Stimulated activated CD4-positive, alpha-beta T cell treated with anti-CD3 and anti-CD28 coated beads, Interleukin-1b, Interleukin-23, amount 100 ng/mL, for 1 hour (primary cell): ENCODE data around the gene REEP1.
"Not testable (repeated sequence)": the region's sequence is repeated elsewhere in the genome, so short reads cannot be mapped to it uniquely, and the experiment has no call there.

Source experiments
- DNase-seq, 2 donors: peaks; one replicate each; pipeline ENCODE4 v3.0.0-alpha.2; 2020; ENCODE audit warnings: low read depth in 2 of 2

REEP1 gene

DNA sequence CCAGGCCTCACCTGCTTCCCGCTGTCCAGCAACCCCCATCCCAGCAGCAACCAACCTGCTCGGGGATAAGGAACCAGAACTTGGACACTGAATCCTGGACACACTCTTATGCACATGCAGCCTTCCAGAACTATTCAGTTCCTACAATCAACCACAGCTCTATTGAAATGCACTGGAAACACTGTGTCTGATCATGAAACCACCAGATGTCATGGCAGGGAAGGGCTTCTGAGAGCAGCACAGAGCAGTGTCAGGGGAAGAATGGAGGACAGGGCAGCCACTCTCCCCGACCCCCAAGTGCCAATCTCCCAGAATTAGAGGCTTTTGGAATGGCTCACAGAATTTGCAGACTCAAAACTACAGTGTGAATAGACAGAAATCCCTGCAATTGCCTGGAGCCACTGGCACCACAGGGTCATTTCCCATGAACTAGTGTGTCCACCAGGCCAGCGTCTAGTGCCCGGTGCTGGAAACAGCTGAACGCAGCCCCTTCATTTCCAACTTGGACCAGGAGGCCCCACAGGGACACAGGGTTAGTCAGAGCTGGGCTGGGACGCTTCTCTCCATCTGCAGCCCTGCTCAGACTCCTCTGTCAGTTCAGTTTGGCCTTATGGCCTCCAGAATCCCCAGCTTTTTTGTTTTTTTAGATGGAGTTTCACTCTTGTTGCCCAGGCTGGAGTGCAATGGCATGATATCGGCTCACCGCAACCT is 112.6 kb downstream of the REEP1 start:
- no peak for DNase-seq

DNA sequence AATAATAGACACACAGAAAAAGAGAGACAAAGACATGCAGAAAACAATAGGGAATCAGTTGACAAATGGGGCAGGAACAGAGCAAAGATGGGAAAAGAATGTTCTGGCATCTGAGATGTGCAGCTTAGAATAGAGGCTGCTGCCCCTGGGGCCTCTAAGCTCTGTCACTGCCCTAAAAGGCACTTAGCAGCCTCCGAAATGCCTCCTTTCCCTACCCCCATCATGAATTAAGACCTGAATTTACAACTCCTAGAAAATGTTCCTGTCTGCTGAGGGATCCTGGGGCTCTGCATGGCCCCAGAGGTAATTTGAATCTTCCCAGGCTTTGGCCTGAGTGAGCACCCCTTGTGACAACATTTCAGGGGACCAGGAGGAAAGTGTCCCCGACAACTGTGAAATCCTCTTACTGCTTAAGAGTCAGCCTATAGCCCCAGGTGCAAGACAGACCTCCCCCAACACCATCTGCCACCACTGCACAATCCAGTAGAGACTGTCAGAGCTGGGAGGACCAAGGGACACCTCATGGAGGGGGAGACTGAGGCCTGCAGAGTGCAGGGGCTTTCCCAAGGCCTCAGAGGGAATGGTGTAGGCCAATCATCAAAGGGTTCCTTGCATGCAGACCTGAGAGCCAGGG is 113.4 kb downstream of the REEP1 start:
- no peak for DNase-seq

DNA sequence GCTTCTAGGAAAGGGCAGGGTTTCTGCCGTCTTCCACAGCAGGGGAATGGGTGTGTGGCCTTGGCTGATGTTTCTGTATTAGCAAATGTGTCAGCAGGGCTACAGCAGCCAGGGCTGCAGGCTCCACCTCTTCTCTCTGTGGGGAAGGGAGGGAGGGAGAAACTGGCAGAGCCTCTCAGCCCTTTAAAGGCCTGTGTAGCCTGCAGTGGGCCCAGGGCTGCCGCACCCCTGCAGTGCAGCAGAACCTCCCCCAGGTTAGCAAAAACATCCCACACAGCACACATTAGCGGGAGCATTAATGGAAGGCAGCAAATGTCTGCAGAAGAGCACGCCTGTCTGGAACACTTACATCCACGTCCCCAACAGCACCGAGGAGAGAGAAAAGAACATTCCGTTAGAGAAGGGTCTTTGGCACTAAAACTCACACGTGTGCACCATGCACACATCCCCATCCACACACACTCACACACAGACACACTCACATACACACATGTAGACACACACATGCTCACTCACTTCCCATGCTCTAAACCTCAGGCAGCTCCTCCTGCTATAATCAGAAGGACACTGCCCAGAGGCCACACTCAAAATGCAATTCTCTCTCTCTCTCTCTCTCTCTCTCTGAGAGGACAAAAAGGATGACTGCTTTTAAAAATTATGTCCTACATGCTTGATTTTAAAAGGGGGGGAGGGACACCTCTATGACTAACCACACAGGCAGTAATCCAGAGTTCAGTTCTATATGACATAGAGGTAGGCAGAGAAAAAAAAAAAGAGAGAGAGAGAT is 114.1 kb downstream of the REEP1 start:
- DNase-seq, result no peak

DNA sequence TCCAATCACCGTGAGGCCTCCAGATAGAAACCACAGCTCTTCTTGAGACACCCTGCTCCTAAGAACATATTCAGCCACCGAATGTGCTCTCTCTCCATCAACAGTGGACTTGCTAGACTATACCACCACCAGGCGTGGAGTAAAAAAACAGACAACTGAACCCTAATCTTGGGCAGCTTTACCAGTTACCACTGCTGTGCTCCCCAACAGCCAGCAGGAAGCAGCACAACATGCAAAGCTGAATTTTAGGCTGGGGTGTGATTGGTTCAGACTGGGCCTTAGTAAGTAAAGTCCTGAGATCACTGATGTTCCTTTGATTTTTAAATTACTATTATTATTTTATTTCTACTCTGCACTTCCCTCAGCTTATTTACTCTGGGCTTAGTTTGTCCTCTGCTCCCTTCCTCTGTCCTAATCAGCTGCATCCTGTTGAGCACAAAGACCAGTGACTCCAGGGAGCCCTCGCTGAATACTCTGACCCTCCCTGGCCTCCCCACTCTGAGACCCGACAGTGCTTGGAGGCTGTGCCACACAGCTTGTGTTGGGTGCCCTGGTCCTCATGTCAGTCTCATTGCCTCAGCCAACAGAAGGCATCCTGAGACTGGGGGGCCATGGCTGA is 116.3 kb downstream of the REEP1 start:
- DNase-seq, result peak; percentile 14 to 44

DNA sequence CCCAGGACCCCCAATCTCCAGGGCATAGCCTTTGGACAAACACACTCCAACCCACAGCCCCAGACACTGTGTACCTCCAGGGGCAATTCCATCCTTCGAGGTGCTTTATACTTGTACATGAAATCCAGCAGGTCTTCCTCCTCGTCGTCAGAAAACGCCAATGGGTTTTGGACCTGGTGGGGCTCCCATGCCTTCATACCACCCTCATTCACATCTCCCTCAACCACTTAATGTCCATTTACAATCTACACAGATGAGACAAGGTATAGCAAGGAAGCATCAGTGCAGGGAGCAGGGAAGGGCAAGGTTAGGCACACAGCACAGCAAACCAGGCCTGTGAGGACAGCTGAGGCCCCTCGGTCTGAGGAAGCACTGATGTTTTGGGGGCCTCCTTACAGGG is 117.5 kb downstream of the REEP1 start:
- DNase-seq, result no peak

DNA sequence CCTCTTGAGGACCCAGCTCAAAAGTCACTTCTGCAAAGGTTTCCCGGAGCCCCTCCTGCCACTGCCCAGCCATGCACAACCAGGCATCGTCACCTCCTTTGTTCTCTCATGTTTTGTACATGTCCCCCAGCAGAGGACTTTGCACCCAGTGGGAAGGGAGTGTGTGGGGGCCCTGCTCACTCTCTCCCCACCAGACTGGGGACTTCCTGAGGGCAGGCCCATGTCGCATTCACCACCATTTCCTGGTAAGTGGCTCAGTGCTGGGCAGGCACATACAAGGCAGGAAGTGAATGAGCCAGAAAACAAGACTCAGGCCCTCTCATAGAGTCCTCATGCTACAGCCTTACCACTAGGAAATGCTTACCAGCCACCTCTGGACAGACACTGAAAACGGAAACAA is 119.3 kb downstream of the REEP1 start:
- DNase-seq, result no peak

DNA sequence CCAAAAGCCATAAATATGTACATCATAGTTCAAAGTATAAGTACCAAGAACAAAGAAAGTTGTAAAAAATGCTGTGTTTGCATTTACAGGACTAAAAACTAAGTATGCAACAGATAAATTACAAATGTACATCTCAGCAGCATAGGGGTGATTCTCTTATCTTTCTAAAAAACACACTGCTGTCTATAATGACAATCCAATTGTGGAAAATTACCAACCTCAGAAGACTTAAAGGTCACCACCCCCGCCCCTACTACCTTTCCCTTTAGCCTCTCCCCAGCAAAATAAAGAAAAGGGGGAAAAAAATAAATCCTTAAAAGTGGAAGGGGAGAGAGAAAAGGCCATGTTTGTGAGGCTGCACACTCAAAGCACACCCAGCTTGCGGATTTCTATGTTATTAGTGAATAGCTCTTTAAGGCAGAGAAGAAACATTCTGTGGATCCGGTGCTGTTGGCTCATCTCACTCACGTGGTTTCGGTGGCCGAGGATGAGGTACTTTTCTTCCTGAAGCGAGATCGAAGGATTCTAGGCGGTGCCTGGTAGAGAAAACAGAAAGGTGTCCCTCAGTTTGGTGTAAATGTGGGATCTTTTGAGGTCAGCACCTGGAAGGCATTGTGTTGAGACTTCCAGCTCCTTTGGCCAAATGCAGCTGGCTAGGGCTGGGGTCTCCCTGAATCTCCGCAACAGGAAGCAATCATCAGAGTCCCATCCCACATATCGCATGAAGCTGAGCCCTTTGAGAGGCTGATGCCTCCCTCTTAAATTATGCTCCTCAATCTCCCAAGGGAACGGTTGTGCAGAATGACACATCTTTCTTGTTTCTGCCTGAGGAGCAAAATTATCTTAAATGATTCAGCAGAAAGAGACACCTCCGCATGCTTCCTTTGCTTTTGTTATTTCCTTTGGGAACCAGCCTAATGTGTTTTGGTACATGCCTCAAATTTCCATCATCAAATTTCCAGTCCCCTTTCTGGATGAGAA is 120.6 kb downstream of the REEP1 start:
- DNase-seq, result no peak

DNA sequence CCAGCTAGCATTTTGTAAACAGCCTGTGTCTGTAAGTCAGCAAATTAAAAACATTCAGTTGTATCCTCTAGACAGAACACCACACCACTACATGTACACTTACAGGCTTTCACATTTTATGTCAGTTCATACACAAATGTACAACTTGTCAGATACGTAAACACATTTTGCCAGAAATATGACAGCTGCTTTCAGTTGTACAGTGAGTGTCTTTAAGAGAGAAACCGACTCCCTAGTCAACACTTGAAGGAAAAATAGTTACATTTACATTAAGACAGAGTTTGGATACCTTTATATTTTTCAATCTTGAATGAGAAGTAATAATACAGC is 123.0 kb downstream of the REEP1 start:
- no peak for DNase-seq

DNA sequence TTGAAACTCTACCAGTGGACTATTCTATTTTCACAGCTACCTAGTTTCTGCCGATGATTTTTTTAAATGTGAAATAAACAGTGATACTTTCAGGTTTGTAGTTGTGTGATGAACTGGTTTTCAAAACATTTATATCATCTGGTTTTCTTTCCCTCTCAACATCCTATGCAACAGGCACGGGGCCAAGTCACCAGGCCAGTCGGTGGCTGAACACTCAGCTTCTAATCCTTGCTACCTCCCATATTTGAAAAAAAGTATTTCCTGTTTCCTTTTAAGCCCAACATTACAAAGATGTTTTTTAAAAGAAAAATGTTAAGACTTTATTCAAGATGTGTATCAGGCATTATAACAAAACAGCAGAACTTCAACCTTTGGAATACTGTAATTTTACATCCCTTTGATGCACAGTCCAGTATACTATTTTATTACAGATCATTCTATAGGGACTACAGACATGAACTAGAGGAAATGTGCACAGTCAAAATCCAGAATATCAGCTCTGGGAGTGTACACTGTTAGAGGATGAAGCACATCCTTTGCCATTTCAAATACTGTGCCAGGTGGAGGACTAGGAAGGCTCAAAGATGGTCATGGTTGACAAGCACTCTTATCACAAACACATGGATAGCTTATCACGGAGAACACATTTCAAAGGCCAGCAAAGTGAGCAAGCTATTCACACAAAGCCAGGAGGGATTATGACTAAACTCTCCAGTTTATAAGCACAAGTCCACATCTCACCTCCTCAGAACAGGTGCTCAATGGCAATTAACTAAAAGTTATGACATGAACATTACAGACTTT is 123.5 kb downstream of the REEP1 start:
- DNase-seq, result no peak

DNA sequence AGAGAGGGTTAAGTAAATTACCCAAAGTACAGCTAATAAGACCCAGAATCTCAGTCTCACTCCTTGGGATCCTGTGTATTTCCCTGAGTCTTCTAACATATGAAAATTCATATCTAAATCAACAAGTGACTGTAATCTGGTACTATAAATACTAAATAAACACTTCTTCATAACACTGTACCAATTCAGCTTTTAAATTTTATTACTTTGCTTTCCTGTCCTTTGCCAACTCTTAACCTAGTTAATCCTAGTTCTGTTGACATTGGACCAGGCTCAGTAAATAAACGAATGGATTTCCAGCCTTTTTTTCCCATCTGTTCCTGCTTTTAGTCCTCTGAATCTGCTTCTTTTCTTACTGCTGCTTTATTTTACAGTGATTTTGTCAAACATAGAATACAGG is 124.4 kb downstream of the REEP1 start:
- no peak for DNase-seq

DNA sequence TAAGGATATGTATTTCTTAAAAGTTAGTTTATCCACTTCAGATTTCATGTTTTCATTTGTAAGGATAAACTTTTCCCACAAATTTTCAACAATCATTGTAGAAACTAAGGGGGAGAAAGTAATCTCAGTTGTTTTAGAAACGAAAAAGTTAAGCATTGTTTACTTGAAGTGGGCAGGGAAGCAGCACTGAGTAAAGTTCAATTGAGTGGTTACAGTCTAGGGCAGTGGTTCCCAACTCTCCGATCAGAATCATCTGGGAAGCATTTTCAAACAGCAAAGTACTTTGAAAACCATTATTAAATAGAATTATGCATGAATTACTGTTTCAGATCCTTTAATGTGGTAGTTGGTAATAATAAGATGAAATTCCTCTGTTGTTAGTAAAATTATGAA is 125.6 kb downstream of the REEP1 start:
- DNase-seq, result no peak

DNA sequence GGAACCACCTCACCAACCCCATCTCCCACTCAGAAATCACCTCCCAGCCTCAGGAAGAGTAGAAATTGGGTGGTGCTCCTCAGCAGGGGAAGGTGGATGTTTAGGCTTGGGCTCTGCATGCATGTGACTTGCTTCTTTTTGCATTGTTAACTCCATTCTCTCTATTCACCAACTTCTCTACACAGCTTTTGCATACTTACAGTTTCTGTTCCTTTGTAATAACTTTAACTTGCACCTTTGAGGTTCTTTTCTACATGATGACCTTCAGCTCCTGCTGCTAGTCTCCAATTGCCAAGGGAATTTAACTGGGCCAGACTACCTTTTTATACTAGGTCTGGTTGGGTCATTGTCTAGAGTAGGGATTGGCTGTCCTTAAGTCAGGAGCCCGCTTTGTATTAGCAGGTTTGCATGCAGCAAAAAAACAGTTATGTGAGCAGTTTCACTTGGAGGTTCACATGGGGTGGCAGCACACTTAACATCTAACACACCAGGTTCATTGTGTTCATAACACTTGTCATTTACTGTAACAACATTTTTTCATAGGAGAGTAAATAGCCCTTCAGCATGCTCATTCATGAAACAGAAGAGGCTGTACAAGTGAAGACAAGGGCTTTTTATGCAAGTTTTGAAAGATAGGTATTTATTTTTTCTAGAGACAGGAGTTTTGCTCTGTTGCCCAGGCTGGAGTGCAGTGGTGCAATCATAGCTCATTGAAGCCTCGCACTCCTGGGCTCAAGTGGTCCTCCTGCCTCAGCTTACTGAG is 126.2 kb downstream of the REEP1 start:
- no peak for DNase-seq

DNA sequence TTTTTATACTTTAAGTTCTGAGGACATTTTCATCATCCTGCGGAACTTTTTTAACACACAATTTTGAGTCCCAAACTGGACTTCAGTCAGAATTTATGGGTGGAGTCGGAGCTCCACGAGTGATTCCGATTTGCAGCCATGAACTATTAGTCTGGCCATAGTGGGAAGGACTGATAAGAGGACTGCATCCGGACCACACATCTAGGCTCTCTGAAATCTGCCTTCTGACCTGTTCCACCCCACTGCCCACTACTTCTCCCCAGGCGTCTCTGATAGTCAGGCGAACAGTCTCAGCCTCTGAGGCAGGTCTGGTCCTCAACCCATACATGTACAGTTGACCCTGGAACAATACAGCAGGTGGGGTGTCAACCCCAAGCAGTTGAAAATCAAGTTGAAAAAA is 133.0 kb downstream of the REEP1 start:
- no peak for DNase-seq

DNA sequence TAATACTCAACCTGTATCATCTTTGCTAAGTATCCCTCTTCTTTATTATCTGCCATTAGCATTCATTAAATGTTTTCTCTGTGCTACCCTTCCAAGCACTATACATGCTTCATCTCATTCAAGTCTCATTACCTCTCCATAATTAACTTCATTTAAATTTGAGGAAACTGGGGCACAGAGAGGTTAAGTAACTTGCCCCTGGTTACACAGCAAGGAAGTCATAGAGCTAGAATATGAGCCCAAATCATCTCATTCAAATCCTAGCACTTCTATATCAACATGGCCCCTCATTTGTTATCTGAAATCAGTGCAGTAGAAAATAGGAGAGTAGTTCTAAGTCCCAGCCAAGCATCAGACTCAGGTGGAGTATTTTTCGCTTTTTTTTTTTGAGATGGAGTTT is 133.8 kb downstream of the REEP1 start:
- DNase-seq, result no peak

DNA sequence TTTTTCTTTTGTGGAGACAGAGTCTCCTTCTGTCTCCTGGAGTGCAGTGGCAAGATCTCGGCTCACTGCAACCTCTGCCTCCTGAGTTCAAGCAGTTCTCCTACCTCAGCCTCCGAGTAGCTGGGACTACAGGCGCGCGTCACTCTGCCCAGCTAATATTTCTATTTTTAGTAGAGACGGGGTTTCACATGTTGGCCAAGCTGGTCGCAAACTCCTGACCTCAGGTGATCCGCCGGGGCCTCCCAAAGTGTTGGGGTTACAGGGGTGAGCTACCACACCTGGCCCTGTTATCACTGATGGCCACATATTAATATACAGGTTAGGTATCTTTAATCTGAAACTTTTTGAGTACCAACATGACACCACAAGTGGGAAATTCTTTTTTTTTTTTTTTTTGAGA is 134.7 kb downstream of the REEP1 start:
- no peak for DNase-seq

DNA sequence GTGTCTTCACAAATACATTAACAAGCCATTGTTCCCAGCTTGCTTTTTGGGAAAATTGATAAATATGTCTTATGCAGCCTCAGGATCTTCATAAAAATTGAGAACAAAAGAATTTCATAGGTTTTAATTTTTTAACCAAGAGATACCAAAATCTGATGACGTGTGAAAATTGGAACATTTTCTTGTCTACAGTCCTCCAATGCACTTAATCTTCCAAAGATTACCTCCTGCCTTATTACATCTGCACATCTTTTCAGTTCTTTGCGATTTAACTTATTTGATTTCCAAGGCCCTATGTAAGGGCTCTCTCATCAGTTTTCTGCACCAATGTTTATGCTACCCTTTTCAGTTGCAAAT is 135.1 kb downstream of the REEP1 start:
- DNase-seq, result no peak

DNA sequence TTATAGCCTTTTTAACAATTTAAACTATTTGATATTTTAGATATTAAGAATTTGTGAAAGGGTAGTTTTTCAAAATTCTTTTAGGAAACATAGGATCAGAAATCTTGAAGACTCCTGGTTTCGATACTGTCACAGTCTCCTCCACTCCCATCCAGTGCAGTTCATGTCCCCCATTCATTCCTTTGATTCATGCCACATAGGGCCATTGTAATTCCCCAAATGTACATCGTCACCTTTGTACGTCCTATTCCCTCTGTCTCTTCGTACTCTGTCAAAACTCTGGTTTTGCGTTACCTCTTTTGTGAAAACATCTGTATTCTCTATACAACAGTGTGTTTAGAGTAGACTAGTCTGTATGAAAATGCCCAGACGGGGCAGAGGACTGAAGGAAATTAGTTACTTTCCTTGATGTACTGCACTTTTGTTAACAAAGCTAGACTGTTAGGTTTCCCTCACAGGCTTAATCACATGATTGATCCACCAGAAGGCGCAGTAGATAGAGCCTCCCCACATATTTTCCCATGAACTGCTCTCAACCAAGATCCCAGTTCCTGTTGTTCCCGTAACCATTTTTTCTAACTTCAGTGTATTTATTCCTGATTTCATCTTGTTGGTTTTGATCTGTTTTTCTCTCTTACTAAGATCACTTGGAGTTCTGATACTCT is 135.6 kb downstream of the REEP1 start:
- DNase-seq, result no peak

DNA sequence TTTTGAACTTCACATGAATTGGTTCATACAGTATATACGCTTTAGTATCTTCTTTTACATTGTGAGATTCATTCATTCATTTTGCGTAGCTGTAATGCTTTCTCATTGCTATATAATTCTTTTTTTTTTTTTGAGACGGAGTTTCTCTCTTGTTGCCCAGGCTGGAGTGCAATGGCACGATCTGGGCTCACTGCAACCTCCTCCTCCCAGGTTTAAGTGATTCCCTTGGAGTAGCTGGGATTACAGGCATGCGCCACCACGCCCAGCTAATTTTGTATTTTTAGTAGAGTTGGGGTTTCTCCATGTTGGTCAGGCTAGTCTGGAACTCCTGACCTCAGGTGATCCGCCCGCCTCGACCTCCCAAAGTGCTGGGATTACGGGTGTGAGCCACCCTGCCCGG is 136.9 kb downstream of the REEP1 start:
- not testable (repeated sequence) for DNase-seq

DNA sequence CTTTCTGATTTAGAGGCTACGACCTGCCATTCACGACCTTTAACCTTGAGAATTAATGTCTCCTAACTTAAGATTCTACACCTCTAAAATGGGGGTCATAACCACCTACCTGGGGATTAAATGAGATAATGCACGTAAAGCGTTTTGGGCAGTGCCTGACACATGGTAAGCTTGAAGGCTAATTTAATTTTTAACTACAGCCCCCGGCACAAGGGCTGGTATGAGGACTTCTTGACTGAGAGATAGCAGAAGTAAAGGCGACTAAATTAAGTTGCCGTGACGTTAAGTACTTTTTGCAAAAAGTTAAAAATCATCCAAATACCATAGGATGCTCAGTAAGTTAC is 137.6 kb downstream of the REEP1 start:
- no peak for DNase-seq
